Esophagus (tissue), 2 donors: ENCODE measurements around the gene IMPG1. TPM values are rescaled to one million over a fixed set of nuclear protein-coding genes. Genes with fewer than 3 reads are reported as not detected.
"Not testable (repeated sequence)": the region's sequence is repeated elsewhere in the genome, so short reads cannot be mapped to it uniquely, and the experiment has no call there.

ENCODE experiments used
- H3K27ac ChIP-seq, 2 donors: one replicate each; pipeline ENCODE4 v1.5.1; 2013; ENCODE audit warnings: low read depth in 2 of 2, mild to moderate bottlenecking in 2 of 2, inconsistent platforms in 1 of 2, low read length in 1 of 2, moderate library complexity in 1 of 2
- H3K27me3 ChIP-seq, 2 donors: one replicate each; pipeline ENCODE4 v1.6.1; 2013; ENCODE audit warnings: low read length in 2 of 2, control low read depth in 1 of 2, mild to moderate bottlenecking in 1 of 2; ENCODE audit not compliant: insufficient read depth in 2 of 2, control insufficient read depth in 1 of 2
- H3K36me3 ChIP-seq, 2 donors: one replicate each; pipeline ENCODE4 v1.6.1; 2013; ENCODE audit warnings: low read length in 1 of 2; ENCODE audit not compliant: control insufficient read depth in 2 of 2, insufficient read depth in 2 of 2
- H3K4me1 ChIP-seq, 2 donors: one replicate each; pipeline ENCODE4 v1.6.1; 2013; ENCODE audit warnings: low read length in 1 of 2; ENCODE audit not compliant: control insufficient read depth in 2 of 2, insufficient read depth in 2 of 2
- H3K4me3 ChIP-seq, 2 donors: one replicate each; pipeline ENCODE4 v1.5.1; 2013; ENCODE audit warnings: low read length in 2 of 2, mild to moderate bottlenecking in 2 of 2, low read depth in 1 of 2, moderate library complexity in 1 of 2
- H3K9me3 ChIP-seq, 2 donors: one replicate each; pipeline ENCODE4 v1.6.1; 2013; ENCODE audit warnings: mild to moderate bottlenecking in 2 of 2, low read depth in 1 of 2, low read length in 1 of 2, moderate library complexity in 1 of 2; ENCODE audit not compliant: control insufficient read depth in 2 of 2, insufficient read depth in 1 of 2
- WGBS, 2 donors: extraction: QIAGEN DNeasy Blood & Tissue Kit; methylation state at CpG; one replicate each; pipeline ENCODE4 v1.1.7; 2013; 5-methylcytosine and 5-hydroxymethylcytosine counted together
- polyA plus RNA-seq, 2 donors: library from polyadenylated mRNA; stranded (reverse); fragments of 200-250 nt; gene quantifications; one replicate each; pipeline ENCODE4 v1.2.3, GENCODE V29; 2013
- donor health status: healthy with polysubstance abuse.
- donor health status: Bipolar disorder and iron deficiency.

The IMPG1 gene
- polyA plus RNA-seq, 2 donors, result 0.02 to 0.04 TPM

- H3K4me3 ChIP-seq, H3K4me1 ChIP-seq, H3K27me3 ChIP-seq, H3K27ac ChIP-seq, H3K9me3 ChIP-seq, H3K36me3 ChIP-seq: not testable (repeated sequence)
- 93 to 96% methylated on average over 13 to 14 of the region's 14 CpGs for WGBS, 2 donors
Measured at GRCh38 chr6:75905129-75905528, 167.3 kb downstream of the IMPG1 start.

- H3K36me3 ChIP-seq, H3K27ac ChIP-seq, H3K9me3 ChIP-seq, H3K4me3 ChIP-seq, H3K27me3 ChIP-seq, H3K4me1 ChIP-seq: not testable (repeated sequence)
- WGBS, 2 donors, result 87 to 96% methylated on average over 1 of the region's 1 CpG
Measured at GRCh38 chr6:75900216-75900615, 172.2 kb downstream of the IMPG1 start.

- 69 to 95% methylated on average over 3 of the region's 3 CpGs for WGBS, 2 donors
- no peaks in the 10 kb centered on the region for H3K9me3 ChIP-seq
- no peak overlapping the region for H3K27ac ChIP-seq
- H3K4me3 ChIP-seq, result no peak overlapping the region
- no peaks in the 10 kb centered on the region for H3K27me3 ChIP-seq
- H3K36me3 ChIP-seq, result no peaks in the 10 kb centered on the region
- no peaks in the 10 kb centered on the region for H3K4me1 ChIP-seq
Measured at GRCh38 chr6:75896526-75896925, 175.9 kb downstream of the IMPG1 start.

- no peaks in the 10 kb centered on the region for H3K9me3 ChIP-seq
- no peaks in the 10 kb centered on the region for H3K4me1 ChIP-seq
- WGBS, 2 donors, result 71 to 77% methylated on average over 2 of the region's 2 CpGs
- H3K36me3 ChIP-seq, result no peaks in the 10 kb centered on the region
- H3K27ac ChIP-seq, result no peak overlapping the region
- H3K27me3 ChIP-seq, result no peaks in the 10 kb centered on the region
- no peak overlapping the region for H3K4me3 ChIP-seq
Measured at GRCh38 chr6:75893776-75894152, 178.7 kb downstream of the IMPG1 start.

- no peaks in the 10 kb centered on the region for H3K36me3 ChIP-seq
- 24 to 29% methylated on average over 5 of the region's 5 CpGs for WGBS, 2 donors
- no peaks in the 10 kb centered on the region for H3K27me3 ChIP-seq
- H3K4me1 ChIP-seq, result no peaks in the 10 kb centered on the region
- H3K4me3 ChIP-seq, result no peak overlapping the region
- no peak overlapping the region for H3K27ac ChIP-seq
- H3K9me3 ChIP-seq, result no peaks in the 10 kb centered on the region
Measured at GRCh38 chr6:75893058-75893775, 179.2 kb downstream of the IMPG1 start.

- H3K9me3 ChIP-seq, result no peaks in the 10 kb centered on the region
- H3K27ac ChIP-seq, result no peak overlapping the region
- 93 to 94% methylated on average over 8 of the region's 8 CpGs for WGBS, 2 donors
- no peaks in the 10 kb centered on the region for H3K4me1 ChIP-seq
- H3K4me3 ChIP-seq, result no peak overlapping the region
- no peaks in the 10 kb centered on the region for H3K36me3 ChIP-seq
- H3K27me3 ChIP-seq, result no peaks in the 10 kb centered on the region
Measured at GRCh38 chr6:75892384-75892783, 180.1 kb downstream of the IMPG1 start.

GRCh38 chr6:75884822-75885221, 187.6 kb downstream of the IMPG1 start:
- Histone ChIP-seq H3K27ac (no peak overlapping the region), H3K4me3 (no peak overlapping the region), H3K4me1 (no peaks in the 10 kb centered on the region), H3K27me3 (no peaks in the 10 kb centered on the region), H3K9me3 (no peaks in the 10 kb centered on the region), H3K36me3 (no peaks in the 10 kb centered on the region)
- WGBS, 2 donors, result 75 to 89% methylated on average over 2 of the region's 2 CpGs

- no peaks in the 10 kb centered on the region for H3K4me1 ChIP-seq
- no peaks in the 10 kb centered on the region for H3K36me3 ChIP-seq
- 65 to 91% methylated on average over 2 of the region's 2 CpGs for WGBS, 2 donors
- H3K27ac ChIP-seq, result no peak overlapping the region
- no peaks in the 10 kb centered on the region for H3K27me3 ChIP-seq
- no peaks in the 10 kb centered on the region for H3K9me3 ChIP-seq
- H3K4me3 ChIP-seq, result no peak overlapping the region
Measured at GRCh38 chr6:75882734-75883133, 189.7 kb downstream of the IMPG1 start.

GRCh38 chr6:75880305-75880704, 192.2 kb downstream of the IMPG1 start:
- no peak overlapping the region for H3K4me3 ChIP-seq
- WGBS, 2 donors, result 94 to 100% methylated on average over 1 of the region's 1 CpG
- no peaks in the 10 kb centered on the region for H3K9me3 ChIP-seq
- H3K27me3 ChIP-seq, result no peaks in the 10 kb centered on the region
- no peaks in the 10 kb centered on the region for H3K4me1 ChIP-seq
- H3K36me3 ChIP-seq, result peaks cover 0 to 3% of the 10 kb centered on the region in 2 donors
- H3K27ac ChIP-seq, result no peak overlapping the region

GRCh38 chr6:75876152-75876551, 196.3 kb downstream of the IMPG1 start:
- H3K4me1 ChIP-seq, result no peaks in the 10 kb centered on the region
- no peaks in the 10 kb centered on the region for H3K27me3 ChIP-seq
- H3K9me3 ChIP-seq, result no peaks in the 10 kb centered on the region
- H3K36me3 ChIP-seq, result peaks cover 0 to 7% of the 10 kb centered on the region in 2 donors
- H3K4me3 ChIP-seq, result no peak overlapping the region
- H3K27ac ChIP-seq, result no peak overlapping the region
